ENCODE measurements around the gene CERS6. TPM values are rescaled to one million over a fixed set of nuclear protein-coding genes. Genes with fewer than 3 reads are reported as not detected.
A peak's percentile ranks its signal among the peaks of the same experiment; 100 is the strongest.

The CERS6 gene
- total and polyA plus RNA-seq, 11 donors = 22.1 to 78.0 (median 62.2) TPM

DNA sequence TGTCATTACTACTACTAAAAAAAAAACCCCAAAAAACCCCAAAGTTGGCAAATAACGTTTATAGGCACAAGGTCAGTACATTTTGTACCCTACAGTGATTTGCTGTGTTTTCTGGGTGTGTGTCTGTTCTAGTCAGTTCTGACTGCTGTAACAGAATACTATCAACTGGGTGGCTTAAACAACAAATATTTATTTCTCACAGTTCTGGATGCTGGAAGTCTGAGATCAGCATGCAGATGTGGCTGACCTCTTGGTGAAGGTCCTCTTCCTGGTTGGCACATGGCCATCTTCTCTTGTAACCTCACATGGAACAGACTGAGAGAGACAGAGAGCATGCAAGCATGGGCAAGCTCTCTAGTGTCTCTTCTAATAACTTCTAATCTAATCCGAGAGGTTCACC lies 103.1 kb downstream of the CERS6 start:
- TF ChIP-seq POLR2A (IDR thresholded peaks at IDR 0.05) = no peak
- Histone ChIP-seq H3K27ac (peak overlapping the region in 2 of 12 donors; percentile 16 to 17), H3K4me3 (no peak overlapping the region), H3K36me3 (peaks cover 0 to 8% (median 0%) of the 10 kb centered on the region in 9 donors), H3K4me1 (peaks cover 0 to 23% (median 13%) of the 10 kb centered on the region in 12 donors), H3K9me3 (no peaks in the 10 kb centered on the region), H3K27me3 (no peaks in the 10 kb centered on the region)
- peak in 2 of 5 donors; percentile 35 to 46 for DNase-seq
- intact Hi-C loops (cut with DNase I) = loop anchor here in 1 of 10 donors (5.0 kb wide), 1 partner anchor 128 kb away; no protein-coding TSS in a partner anchor
- WGBS, 4 donors = 50 to 58% (median 53%) methylated on average over 2 of the region's 2 CpGs
- peak; percentile 41 to 62 (median 55) for ATAC-seq

DNA sequence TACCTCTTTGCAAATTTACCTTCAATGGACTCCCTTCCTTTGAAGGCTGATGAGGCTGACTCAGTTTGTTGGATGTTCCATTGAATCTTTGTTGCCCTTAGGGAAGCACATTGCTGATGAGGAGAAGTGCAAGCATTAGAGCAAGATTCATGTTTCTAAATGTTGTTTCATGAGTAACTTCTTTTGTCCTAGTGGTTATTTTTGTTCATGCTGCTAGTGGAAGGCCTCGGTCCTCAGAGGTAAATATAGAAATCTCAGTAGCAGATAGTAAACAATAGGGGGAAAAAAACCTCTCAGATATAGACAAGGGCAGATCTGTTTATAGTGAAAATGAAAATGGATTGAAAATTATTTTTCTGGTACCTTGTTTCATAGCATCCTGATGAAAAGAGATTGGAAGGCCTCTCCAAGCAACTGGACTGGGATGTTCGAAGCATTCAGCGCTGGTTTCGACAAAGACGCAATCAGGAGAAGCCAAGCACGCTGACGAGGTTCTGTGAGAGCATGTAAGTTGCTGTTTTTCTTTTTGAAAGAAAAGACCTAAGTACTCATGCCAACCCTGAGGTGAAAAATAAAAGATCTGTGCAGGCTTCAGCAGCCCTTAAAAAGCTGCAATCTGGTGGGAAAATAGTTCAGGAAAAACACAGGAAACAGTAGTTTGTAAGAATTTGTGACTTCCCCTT lies 104.9 kb downstream of the CERS6 start:
- 70 to 76% (median 73%) methylated on average over 7 of the region's 7 CpGs for WGBS, 4 donors
- ATAC-seq = peak in 3 of 4 donors; percentile 14 to 49 (median 25)
- Histone ChIP-seq H3K9me3 (no peaks in the 10 kb centered on the region), H3K4me1 (peaks cover 0 to 34% (median 18%) of the 10 kb centered on the region in 12 donors), H3K4me3 (no peak overlapping the region), H3K27me3 (no peaks in the 10 kb centered on the region), H3K27ac (peak overlapping the region in 7 of 12 donors; percentile 7 to 54 (median 43)), H3K36me3 (peaks cover 0 to 8% (median 0%) of the 10 kb centered on the region in 9 donors)
- DNase-seq = no peak
- peak in 2 of 12 donors; percentile 9 to 10 for TF ChIP-seq CTCF (IDR thresholded peaks at IDR 0.05)
- TF ChIP-seq POLR2A (IDR thresholded peaks at IDR 0.05) = no peak
- intact Hi-C loops (cut with DNase I) = no loop called here

- Histone ChIP-seq H3K9me3 (no peaks in the 10 kb centered on the region), H3K4me3 (no peak overlapping the region), H3K4me1 (peaks cover 0 to 38% (median 22%) of the 10 kb centered on the region in 12 donors), H3K27me3 (no peaks in the 10 kb centered on the region), H3K36me3 (peaks cover 0 to 8% (median 0%) of the 10 kb centered on the region in 9 donors), H3K27ac (no peak overlapping the region)
- 89 to 96% (median 92%) methylated on average over 6 of the region's 6 CpGs for WGBS, 4 donors
- DNase-seq = no peak
- ATAC-seq = no peak
- no peak for TF ChIP-seq POLR2A (IDR thresholded peaks at IDR 0.05)
- TF ChIP-seq CTCF (IDR thresholded peaks at IDR 0.05) = no peak
- intact Hi-C loops (cut with DNase I) = no loop called here
Measured at GRCh38 chr2:168561991-168562390, 105.9 kb downstream of the CERS6 start.

DNA sequence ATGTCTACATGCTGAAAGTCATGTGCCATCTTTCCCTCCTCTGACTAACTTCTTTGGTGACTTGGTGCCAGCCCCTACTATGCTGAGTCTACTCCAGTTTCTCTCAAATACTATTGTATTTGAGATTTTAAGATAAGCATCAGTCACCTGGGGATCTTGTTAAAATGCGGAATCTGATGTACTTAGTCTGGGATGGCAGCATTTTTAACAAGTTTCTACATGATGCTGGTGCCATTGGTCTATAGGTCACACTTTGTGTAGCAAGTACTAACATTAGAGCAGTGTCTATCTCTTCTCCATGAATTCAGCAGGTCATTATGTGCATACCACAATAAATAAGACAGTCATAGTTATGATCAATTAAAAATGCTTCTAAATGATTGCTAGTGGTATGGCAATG lies 106.9 kb downstream of the CERS6 start:
- H3K9me3 ChIP-seq = no peaks in the 10 kb centered on the region
- peaks cover 0 to 48% (median 27%) of the 10 kb centered on the region in 12 donors for H3K4me1 ChIP-seq
- no peaks in the 10 kb centered on the region for H3K27me3 ChIP-seq
- no peak for TF ChIP-seq POLR2A (IDR thresholded peaks at IDR 0.05)
- TF ChIP-seq CTCF (IDR thresholded peaks at IDR 0.05) = no peak
- H3K4me3 ChIP-seq = no peak overlapping the region
- H3K27ac ChIP-seq = no peak overlapping the region
- DNase-seq (no peak), ATAC-seq (no peak)
- 95 to 100% (median 97%) methylated on average over 1 of the region's 1 CpG for WGBS, 4 donors
- intact Hi-C loops (cut with DNase I) = no loop called here
- peaks cover 0 to 8% (median 0%) of the 10 kb centered on the region in 9 donors for H3K36me3 ChIP-seq
